Right atrium auricular region (tissue), 2 donors: ENCODE measurements around the gene WDR4. TPM values are rescaled to one million over a fixed set of nuclear protein-coding genes. Genes with fewer than 3 reads are reported as not detected.

Source experiments
- DNase-seq: peaks from one replicate; pipeline ENCODE4 v3.0.0-alpha.2; 2019; ENCODE audit warnings: low spot score
- H3K27ac ChIP-seq, 2 donors: fragments of 200-600 bp; sonication (generic); 1 replicate in 1 of 2; 2 replicates in 1 of 2; pipeline ENCODE4 v1.5.1; 2016 to 2019
- H3K27me3 ChIP-seq, 2 donors: fragments of 200-600 bp; sonication (generic); one replicate each; pipeline versions ENCODE4 v1.5.1 to v1.6.0; 2017 to 2019
- H3K36me3 ChIP-seq: fragments of 200-600 bp; sonication (generic); one replicate; pipeline ENCODE4 v1.5.1; 2016
- H3K4me1 ChIP-seq, 2 donors: fragments of 200-600 bp; sonication (generic); one replicate each; pipeline versions ENCODE4 v1.5.1 to v1.6.0; 2017 to 2019
- H3K4me3 ChIP-seq, 2 donors: fragments of 200-600 bp; sonication (generic); 1 replicate in 1 of 2; 2 replicates in 1 of 2; pipeline ENCODE4 v1.5.1; 2017 to 2019; ENCODE audit warnings: mild to moderate bottlenecking in 1 of 2, moderate library complexity in 1 of 2
- H3K9me3 ChIP-seq, 2 donors: fragments of 200-600 bp; sonication (generic); one replicate each; pipeline ENCODE4 v1.5.1; 2019
- total RNA-seq, 2 donors: library from RNA; depleted of rRNA; stranded (reverse); fragments of >200 nt; gene quantifications; one replicate each; pipeline ENCODE4 v1.1.0, GENCODE V29; 2016
- TF ChIP-seq, protein P1 (sequence below), 2 donors: fragments of 200-600 bp; sonication (generic); IDR thresholded peaks; one replicate each; pipeline ENCODE4 v1.5.1; 2019; ENCODE audit warnings: antibody characterized with exemption in 2 of 2

The WDR4 gene
- total RNA-seq, 2 donors from 2014 or later, result 1.7 to 4.8 TPM

DNA sequence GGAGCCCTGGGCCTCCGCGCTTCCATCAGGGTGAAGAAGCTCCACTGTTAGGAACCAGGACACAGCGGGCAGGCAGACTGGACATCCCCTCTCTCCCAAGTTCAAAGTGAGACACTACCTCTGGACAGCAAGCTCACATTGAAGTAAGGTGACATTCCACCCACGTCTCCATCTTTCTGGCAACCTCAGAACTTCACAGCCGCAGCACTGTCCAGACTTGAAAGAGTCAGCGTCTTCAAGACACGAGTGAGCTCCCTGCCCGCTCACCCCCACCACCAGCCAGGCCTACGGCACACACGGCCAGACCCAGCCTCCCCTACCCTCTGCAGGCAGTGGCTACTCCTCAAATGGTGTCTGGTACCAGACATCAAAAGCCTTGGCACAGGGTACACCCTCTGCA, 11.1 kb downstream of the WDR4 start:
- DNase-seq, result no peak
- Histone ChIP-seq H3K27ac (no peak overlapping the region), H3K36me3 (peaks cover 39% of the 10 kb centered on the region), H3K4me1 (peaks cover 0 to 9% of the 10 kb centered on the region in 2 donors), H3K4me3 (no peak overlapping the region), H3K27me3 (no peaks in the 10 kb centered on the region), H3K9me3 (no peaks in the 10 kb centered on the region)
- TF ChIP-seq, protein P1, sequence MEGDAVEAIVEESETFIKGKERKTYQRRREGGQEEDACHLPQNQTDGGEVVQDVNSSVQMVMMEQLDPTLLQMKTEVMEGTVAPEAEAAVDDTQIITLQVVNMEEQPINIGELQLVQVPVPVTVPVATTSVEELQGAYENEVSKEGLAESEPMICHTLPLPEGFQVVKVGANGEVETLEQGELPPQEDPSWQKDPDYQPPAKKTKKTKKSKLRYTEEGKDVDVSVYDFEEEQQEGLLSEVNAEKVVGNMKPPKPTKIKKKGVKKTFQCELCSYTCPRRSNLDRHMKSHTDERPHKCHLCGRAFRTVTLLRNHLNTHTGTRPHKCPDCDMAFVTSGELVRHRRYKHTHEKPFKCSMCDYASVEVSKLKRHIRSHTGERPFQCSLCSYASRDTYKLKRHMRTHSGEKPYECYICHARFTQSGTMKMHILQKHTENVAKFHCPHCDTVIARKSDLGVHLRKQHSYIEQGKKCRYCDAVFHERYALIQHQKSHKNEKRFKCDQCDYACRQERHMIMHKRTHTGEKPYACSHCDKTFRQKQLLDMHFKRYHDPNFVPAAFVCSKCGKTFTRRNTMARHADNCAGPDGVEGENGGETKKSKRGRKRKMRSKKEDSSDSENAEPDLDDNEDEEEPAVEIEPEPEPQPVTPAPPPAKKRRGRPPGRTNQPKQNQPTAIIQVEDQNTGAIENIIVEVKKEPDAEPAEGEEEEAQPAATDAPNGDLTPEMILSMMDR (IDR thresholded peaks at IDR 0.05), result no peak

DNA sequence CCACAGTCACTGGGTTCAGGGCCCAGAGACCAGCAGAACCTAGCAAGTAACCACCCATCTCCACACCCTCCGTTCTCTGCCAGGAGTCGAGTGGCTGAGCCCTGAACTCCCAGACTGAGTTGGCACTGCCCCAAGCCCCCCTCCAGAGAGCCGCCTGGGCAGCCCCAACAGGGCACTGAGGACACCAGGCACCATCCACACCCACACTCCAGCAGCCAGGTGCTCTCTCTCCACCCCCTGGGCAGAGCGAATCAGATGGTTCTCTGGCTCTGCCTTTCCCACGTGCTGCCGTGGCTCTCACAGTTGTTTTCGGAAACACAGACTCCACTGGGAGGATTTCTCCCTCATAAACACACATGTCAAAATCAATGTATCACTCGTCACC, 13.6 kb downstream of the WDR4 start:
- Histone ChIP-seq H3K9me3 (no peaks in the 10 kb centered on the region), H3K27me3 (no peaks in the 10 kb centered on the region), H3K36me3 (peaks cover 35% of the 10 kb centered on the region), H3K4me3 (no peak overlapping the region), H3K4me1 (peaks cover 0 to 9% of the 10 kb centered on the region in 2 donors), H3K27ac (peak overlapping the region in 1 of 2 donors; percentile 11)
- TF ChIP-seq, protein P1 (IDR thresholded peaks at IDR 0.05), result no peak
- DNase-seq, result peak; percentile 60

DNA sequence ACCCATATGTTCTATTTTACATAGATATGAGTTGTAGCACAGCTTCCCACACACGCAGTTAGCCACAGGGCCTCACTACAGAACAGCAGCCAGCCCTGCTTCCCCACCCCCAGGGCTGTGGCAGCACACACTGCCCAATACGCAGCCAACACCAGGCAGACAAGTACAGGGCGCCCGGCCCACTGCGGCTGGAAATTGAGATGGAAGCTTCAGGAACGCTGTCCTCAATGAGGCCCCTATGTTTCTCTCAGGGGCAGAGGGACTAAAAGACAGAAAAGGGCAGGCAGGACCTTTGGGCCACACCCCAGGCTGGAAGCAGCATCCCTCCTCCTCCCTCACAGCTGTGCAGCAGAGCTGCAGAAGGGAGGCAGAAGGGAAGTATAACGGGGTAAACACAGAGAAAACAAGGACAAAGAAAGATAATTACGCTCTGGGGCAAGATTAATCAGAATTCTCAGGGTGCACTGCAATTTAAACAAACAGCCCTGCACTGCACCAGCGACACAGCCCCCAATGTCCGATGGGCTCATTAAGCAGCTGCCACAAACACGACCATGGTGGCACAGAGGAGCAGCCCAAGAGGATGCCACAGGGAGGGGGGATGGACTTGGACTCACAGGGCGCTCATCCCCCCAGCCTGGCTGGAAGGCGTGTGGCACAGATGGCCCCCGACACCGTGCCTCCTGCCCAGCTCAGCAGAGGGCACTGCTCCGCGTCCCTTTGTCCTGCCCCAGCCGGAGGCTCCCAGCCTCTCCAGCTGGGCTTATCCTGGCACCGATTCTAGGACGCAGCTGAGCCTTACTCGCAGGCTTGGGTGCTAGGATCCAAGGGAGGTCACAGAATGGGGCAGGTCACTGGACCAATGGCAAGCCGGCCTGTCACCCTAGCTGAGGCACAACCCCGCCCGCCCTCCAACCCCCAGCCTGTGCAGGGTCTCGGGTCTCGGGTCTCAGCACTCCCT, 14.2 kb downstream of the WDR4 start:
- no peak for DNase-seq
- Histone ChIP-seq H3K36me3 (peaks cover 33% of the 10 kb centered on the region), H3K27ac (peak overlapping the region in 1 of 2 donors; percentile 11), H3K4me1 (peaks cover 0 to 9% of the 10 kb centered on the region in 2 donors), H3K27me3 (no peaks in the 10 kb centered on the region), H3K9me3 (no peaks in the 10 kb centered on the region), H3K4me3 (no peak overlapping the region)
- TF ChIP-seq, protein P1 (IDR thresholded peaks at IDR 0.05), result no peak

DNA sequence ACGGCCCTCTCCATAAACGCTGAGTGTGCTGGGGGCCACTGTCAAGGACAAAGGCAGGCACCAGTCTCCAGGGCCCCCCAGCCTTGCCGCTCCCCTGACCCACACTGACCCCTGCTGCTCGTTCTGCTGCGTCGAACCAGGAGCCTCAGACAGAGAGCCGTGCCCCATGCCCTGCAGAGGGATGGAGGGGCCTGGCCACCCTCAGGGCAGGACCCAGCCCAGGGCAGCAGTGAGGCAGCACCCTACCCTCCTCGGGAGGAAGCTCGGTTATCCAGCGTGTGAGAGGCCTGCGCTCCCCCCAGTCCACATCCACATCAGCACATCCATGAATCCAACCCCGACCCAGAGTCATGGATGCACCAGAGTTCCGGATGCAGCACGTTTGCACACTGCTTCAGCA, 15.1 kb downstream of the WDR4 start:
- no peak for DNase-seq
- H3K27ac ChIP-seq, result no peak overlapping the region
- peaks cover 0 to 9% of the 10 kb centered on the region in 2 donors for H3K4me1 ChIP-seq
- TF ChIP-seq, protein P1 (IDR thresholded peaks at IDR 0.05), result no peak
- no peaks in the 10 kb centered on the region for H3K9me3 ChIP-seq
- no peak overlapping the region for H3K4me3 ChIP-seq
- H3K36me3 ChIP-seq, result peaks cover 38% of the 10 kb centered on the region
- H3K27me3 ChIP-seq, result no peaks in the 10 kb centered on the region

DNA sequence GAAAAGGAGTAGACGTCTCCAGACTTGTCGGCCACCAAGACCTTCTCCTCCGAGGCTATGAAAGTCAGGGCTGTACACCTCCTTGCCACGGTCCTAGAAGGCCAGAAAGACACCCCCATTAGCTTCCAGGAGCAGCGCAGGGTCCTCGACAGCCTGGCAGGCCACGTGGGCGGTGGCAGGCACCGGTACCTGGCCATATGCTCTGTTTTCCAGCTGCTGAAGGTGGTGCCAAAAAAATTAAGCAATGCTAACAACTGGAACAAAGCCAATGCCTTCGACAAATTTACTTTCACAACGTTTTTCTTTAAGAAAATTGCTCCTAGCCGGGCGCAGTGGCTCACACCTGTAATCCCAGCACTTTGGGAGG, 15.9 kb downstream of the WDR4 start:
- H3K27ac ChIP-seq, result no peak overlapping the region
- H3K4me1 ChIP-seq, result peaks cover 0 to 9% of the 10 kb centered on the region in 2 donors
- TF ChIP-seq, protein P1 (IDR thresholded peaks at IDR 0.05), result no peak
- H3K9me3 ChIP-seq, result no peaks in the 10 kb centered on the region
- no peak for DNase-seq
- peaks cover 38% of the 10 kb centered on the region for H3K36me3 ChIP-seq
- no peaks in the 10 kb centered on the region for H3K27me3 ChIP-seq
- H3K4me3 ChIP-seq, result no peak overlapping the region
